NCI-H1417 treated with DMSO at 0.1 percent for 48 hours (cell line): ENCODE results near the gene AKT2.
"Not testable (repeated sequence)": the region's sequence is repeated elsewhere in the genome, so short reads cannot be mapped to it uniquely, and the experiment has no call there.

Experiments used
- DNase-seq: peaks from one replicate; lab custom pipeline; 2025; lab: John Stamatoyannopoulos, UW

AKT2 gene

DNA sequence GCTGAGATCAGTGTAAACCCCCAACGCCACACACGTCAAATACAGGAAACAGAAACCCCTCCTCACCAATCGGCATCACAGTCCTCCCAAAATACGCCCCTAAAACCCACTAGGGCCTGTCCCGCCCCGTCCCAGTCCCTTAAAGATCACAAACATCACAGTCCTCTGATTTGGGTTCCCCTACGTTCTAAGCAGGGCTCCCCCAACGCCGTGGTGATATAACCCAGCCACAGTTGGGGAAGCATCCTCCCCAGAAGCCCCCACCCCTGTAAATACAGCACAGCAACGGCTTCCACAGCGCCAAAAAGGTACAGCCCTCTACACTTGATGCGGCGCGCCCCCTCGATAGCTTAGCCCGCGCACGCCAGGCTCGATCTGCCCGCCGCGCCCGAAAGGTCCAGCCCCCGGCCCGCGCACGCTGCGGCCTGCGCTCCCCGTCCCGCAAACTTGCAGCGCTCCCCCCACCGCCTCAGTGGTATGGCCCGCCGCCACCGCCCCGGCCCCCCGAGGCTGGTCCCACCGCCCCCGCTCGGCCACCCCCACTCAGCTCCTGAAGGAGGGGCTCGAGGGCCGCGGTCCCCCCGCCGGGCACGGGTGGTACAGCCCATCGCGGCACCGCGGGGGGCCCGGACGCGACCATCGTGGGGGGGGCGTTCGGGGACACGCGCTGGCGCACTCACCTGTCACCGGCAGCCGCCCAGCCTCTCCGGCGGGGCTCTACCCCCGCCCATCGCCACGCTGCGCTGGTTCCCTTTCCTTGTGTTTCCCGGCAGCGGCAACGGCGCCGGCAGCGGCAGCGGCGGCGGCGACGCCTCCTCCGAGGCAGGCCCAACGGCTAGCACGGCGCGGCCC, at the start of gene AKT2:
TSS of gene AKT2 (minus strand) at position 845 of the 852 bp plus-strand sequence. CDS start 20,078 bp downstream, outside the sequence.
- DNase-seq = no peak

DNA sequence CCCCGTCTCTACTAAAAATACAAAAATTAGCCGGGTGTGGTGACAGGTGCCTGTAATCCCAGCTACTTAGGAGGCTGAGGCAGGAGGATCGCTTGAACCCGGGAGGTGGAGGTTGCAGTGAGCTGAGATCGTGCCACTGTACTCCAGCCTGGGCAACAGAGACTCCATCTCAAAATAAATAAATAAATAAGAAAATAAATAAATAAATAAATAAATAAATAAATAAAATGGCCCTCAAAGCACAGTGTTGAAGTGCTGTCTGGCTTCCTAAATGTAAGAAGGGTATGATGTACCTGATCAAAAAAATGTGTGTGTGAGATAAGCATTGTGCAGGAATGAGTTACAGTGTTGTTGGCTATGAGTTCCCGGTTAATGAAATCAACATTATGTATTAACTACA, 47.9 kb upstream of the AKT2 start:
- DNase-seq = not testable (repeated sequence)

DNA sequence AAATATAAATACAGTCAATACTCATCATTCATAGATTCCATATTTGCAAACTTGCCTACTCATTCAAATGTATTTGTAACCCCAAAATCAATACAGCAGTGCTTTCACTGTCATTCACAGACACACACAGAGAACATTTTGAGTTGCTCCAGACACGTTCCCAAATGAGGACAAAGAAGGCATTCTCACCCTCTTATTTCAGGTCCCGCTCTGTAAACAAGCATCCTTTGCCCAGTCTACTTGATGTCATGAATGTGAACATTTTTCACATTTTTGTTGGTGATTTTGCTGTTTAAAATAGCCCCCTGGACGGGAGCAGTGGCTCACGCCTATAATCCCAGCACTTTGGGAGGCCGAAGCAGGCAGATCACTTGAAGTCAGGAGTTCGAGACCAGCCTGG, 47.5 kb upstream of the AKT2 start:
- DNase-seq = no peak

DNA sequence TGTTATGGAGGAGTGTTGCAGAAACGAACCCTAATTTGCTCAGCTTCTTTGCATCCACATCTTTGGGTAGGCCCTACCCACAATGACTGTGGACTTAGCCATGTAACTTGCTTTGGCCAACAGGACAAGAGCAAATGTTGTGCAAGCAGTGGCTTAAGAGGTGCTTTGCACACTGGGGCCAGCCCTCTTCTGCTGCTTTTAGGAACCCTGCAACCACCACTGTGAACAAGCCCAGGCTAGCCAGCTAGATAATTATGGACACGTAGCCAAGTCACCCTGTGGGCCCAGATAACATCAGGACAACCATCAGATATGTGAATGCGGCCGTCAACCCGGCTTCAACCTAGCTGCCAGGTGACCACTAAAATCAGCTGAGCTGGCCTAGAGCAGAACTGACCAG, 45.9 kb upstream of the AKT2 start:
- no peak for DNase-seq

DNA sequence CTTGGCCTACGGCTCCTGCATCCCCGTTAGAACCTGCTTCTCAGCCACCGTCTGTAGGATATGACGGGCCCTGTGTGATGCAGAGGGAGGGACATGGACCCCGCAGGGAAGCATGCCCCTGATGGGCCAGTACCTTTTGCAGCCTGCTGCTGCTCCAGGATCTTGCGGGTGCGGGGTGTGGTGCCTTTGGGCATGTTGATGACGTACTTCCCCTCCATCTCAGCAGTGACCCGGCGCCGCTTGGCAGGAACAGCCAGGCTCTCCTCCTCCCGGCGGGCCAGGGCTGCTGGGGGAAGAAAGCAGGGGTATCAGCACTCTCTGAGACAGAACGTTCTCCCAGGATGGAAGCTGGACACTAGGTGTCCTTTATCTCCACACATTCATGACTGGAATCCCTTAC, 41.1 kb upstream of the AKT2 start:
- DNase-seq = no peak

DNA sequence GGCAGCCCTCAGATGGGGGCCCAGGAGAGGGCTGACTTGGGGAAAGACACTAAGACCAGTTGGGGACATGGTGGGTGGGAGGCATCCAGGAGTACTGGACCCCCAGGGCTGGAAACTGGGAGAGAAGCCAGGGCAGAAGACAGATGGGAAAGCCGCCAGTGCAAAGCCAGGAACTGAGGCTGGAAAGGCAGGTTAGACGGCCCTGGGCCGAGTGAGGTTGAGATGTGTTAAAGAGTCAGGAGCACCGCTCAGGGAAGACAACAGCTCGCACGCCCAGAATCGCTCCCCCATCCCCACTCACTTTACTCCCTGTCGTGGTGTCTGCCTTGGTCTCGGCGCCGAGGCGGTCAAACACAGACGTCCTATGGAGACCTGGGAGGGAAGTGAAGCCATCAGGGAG, 38.6 kb upstream of the AKT2 start:
- no peak for DNase-seq

DNA sequence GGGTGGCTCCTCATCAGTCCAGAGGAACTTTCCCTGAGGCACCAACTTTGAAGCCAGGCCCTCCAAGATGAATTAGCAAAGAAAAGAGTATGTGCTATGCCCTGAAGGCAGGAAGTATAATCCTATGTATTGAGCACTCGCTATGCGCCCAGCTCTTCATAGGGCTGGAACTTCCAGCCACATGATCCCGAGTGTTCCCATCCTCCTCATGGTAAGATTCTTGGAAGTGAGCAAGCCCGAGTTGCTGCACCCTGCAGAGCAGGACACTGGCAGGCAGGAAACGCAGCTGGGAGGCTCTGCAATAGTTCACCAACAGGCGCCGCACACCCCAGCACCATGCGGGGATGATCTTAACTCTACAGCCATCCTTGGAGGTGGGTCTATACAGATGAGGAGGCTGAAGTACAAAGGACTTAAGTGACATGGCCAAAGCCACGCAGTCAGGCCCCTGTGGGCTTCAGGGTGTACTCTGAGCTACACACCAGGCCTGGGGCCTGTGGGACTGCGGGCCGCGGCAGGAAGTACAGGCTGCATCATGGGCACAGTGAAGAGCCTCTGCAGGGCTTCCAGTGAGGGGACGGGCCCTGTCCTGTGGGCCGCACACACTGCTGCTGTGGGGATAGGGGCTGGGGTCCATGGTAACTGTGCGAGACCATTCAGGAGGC, 37.9 kb upstream of the AKT2 start:
- DNase-seq = no peak

DNA sequence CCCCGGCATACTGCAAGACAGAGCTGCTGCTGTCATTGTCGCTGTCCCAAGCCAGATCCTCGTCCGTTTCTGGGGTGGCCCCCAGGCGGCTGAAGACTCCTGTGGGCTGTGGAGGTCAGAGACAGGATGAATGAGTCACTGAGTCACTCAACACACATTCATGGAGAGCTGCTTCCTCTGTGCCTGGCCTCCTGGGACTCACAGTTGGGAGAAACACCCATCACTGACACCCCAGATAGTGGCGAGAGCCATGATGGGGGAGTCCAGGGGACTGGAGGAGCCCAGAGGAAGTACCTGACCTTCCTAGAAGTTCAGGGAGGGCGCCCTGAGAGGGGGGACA, 37.1 kb upstream of the AKT2 start:
- DNase-seq = no peak

DNA sequence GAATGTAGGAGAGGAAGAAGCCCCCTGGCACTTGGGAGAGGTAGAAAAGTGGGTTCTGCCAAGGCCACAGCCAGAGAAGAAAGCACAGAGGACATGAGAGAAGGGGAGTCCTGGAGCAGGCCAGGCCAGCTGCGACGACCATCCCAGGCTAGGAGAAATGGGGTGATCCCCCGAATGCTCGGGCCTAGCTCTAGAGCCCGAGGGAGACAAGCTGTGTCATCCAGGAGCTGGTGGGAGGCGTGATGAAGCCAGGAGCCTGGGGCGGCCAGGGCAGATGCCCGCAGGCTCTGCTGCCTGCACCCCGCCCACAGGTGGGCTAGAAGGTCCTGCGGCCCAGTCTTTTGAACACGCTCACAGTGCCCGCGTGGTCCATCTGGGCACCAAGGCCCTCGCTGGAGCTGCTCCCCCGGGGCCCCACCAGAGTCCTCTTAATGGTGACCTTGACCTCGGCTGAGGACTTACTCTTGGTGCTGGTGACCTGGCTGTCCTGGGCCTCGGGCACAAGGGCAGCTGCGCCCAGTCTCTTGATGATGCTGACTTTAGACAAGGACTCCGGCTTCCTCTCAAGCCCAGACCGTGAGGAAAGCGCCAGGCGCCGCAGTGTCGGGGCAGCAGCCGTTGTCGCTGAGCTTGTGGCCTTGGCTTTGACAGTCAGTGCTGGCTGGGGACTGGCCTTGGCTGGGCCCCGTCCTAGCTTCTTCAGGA, 36.6 kb upstream of the AKT2 start:
- no peak for DNase-seq

DNA sequence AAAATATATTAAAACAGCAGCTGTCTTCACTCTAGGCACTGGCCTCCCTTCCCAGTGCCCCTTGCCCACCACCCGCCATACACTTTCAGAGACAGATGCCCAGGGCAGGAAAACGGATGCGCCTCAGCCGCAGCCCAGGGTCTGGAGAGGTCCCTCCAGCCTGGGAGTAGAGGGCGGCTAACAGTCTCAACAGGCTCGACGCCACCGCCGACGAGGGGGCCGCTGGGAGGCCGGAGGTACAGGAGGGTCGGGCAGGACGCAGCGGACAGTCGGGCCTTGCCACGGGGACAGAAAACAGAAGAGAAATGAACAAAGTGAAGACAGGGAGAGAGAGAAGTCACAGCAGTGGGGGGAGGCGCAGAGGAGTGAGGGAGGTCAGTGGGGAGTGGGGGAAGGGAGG, 35.9 kb upstream of the AKT2 start:
- DNase-seq = no peak

DNA sequence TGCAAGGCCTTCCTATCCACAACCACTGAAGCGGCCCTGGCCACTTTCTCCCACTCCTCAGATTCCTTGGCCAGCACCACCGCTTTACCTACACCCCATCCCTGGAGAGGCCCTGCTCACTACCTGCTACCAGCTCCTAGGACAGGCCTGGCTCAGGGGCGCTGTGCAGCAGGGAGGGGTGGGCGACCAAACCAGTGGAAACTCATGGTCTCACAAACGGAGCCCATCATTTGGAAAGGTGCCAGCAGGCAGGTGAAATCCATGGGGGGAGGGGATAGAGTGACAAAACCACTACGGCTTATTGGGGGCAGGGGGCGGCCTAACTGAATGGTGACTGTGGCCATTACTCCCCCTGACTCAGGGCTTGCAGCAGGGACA, 35.4 kb upstream of the AKT2 start:
- no peak for DNase-seq

DNA sequence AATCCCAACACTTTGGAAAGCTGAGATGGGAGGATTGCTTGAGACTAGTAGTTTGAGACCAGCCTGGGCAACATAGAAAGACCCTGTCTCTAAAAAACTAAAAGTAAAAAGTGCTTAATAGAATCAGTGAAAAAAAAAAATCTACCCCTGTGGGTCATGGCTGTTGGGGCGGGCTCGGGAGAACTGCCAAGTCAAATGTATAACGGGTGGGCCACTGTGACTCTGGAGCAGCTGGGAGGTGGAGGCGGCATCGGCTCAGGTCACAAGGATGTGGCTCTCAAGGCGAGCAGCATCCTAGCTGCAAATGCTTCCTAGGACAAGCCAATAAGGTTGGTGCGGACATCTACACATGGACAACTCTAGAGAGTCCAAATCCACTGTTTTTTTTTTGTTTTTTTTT, 32.2 kb upstream of the AKT2 start:
- no peak for DNase-seq

DNA sequence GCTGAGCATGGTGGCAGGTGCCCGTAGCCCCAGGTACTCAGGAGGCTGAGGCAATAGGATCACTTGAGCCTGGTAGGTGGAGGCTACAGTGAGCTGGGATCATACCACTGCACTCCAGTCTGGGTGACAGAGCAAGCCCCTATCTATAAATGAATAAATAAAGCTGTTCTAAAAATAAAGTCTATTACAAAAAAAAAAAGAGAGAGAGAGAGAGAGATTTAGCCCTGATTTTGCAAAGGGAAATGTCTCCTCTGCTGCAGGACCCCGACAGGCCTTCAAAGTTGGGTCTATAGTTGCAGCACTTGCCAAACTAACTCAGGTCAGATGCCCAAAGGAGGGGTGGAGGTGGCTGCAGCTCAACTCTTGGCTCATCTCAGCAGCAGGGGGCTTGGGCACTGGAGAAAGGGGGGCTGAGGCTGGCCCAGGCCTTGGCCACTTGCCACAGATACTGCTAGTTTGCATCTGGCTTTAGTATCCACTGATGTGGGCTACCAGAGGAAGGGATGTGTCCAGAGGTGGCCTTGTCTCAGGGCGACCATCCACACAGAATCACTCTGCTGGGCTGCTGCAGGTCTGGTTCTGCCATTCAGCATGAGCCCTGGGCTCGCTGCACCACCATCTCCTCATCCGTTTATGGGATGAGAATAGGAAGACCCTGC, 30.8 kb upstream of the AKT2 start:
- no peak for DNase-seq

DNA sequence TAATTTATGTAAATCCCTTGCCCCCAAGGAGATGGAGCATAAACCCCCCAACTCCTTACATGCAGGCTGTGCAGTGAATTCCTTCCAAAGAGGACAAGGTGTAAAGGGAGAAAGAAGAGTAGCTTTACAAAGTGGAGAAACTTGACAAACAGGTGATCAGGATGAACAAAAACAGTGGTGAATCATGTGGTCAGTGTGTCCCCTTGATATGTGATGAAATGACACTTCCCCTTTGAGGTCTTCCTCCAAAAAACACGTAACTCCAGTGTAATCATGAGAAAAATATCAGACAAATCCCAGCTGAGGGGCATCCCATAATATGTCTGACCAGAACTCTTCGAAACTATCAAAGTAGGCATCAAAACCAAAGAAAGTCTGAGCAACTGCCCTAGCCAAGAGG, 29.5 kb upstream of the AKT2 start:
- DNase-seq = no peak

DNA sequence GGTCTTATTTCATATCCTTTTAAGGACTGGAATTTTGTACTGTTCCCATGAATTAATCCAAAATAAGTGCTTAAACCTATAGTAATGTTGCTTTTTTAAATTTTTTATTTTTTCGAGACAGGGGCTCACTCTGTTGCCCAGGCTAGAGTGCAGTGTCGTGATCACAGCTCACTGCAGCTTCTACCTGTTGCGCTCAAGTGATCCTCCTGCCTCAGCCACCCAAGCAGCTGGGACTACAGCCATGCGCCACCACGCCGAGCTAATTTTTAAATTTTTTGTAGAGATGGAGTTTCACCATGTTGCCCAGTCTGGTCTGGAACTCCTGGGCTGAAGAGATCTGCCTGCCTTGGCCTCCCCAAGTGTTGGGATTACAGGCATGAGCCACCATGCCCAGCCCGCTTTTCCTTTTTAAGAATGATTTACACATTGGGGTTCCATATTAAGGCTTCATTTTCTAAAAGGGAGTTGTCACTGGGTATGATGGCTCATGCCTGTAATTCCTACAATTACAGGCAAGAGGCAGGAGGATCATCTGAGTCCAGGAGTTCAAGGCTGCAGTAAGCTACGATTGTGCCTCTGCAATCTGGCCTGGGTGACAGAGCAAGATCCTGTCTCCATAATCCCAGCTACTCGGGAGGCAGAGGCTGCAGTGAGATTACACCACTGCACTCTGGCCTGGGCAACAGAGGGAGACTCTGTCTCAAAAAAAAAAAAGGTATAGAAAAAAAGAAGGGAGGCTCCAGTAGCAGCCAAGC, 28.3 kb upstream of the AKT2 start:
- no peak for DNase-seq

DNA sequence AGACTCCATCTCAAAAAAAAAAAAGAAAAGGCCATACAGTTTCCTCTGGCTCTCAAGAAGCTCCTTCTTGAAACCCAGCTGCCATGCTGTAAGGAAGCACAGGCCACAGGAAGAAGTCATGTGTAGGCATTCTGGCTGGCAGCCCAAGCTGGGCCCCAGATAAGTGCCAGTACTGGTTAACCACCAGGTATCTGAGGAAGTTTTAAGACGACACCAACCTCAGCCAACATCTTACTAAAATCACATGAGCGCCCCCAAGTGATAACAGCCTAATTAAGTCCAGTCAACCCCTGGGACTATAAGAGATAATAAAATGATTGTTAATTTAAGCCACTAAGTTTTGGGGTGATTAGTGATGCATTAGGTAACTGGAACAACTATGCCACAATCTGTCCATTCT, 27.4 kb upstream of the AKT2 start:
- no peak for DNase-seq

DNA sequence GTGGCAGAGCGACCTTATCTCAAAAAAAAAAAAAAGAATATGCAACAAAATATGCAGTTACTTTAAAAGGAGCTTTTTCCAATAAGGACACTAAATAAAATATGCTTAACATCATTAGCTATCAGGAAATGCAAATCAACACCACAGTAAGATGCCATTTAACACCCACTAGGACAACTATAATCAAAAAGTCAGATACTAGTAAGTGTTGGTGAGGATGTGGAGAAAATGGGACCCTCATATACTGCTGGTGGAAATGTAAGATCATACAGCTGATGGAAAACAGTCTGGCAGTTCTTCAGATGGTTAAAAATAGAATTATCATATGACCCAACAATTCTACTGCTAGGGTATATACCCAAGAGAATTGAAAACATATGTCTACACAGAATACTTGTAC, 24.5 kb upstream of the AKT2 start:
- DNase-seq = no peak

DNA sequence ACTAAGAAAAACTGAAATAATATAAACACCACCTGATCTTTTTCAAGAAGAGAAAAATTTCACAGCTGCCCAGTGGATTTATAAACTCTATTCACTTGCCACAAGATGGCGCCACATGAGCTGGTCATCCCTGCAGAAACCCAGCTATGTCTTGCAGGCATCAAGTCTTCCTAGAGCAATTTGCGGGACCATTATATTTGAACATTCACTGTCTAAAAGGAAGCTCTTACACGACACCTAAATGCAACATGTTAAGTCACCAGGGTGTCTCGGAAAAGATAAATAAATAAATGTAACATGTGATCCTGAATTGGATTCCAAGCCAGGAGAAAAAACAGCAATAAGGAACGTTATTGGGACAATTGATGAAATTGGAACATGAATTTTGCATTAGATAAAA, 20.3 kb upstream of the AKT2 start:
- no peak for DNase-seq

DNA sequence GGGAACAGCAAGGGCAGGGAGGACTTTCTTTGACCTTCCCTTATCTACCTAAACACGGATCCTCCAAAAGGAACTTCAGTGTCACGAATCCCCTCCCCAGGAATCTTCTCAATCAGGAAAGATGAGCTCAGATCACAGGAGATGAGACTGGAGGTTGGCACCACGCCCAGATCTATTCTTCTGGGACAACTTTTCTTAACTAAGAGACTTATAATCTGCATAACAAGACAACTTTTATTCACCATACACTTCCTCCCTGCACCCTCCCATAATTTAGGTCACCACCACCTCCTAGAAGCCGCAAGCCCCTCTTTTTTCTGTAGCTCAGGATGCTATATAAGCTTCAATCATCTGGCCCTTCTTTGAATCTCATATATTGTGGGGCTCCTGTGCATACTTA, 19.2 kb upstream of the AKT2 start:
- DNase-seq = no peak

DNA sequence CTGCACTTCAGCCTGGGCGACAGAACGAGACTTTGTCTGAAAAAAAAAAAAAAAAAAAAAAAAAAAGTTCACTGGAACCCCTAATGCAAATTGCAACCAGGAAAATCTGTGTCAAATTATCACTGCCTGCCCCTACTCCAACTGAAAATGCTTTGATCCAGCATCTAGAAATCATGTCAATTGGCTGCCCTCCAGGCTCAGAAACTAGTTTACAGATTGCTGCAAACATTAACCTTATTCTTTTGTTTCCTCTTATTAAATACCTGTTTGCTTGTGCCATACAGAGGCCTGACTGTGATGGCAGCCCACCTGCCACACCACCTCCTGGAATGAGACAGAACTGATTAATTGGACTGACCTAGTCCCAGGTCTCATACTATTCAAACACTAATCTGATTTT, 18.6 kb upstream of the AKT2 start:
- DNase-seq = no peak

DNA sequence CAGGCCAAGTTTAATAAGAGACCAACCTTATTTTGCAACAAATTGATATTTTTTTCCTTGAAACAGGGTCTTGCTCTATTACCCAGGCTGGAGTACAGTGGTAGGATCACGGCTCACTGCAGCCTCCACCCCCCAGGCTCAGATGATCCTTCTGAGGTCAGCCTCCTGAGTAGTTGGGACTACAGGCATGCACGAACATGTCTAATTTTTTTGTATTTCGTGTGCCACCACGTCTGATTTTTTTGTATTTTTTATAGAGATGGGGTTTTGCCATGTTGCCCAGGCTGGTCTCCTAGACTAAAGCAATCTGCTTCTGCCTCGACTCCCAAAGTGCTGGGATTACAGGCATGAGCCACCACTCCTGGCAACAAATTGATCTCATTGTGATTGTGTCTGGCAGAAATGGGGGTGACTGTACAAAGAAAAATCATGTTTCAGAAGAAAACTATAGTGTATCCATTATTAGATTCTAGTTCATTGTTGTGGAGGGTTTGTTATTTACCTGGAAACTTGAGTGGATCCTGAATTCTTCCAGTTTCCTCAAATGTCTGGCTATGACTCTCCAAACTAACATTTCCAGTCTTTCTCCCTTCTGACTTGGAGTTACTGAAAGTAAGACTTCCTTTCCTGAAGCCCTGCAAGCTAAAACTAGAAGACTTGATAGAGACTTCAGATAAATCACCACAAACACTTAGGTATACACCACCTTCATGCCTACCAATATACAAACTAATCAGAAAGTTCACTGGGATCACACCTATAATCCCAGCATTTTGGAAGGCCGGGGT, 17.3 kb upstream of the AKT2 start:
- DNase-seq = no peak
